Prostate gland (tissue), 2 donors: Measurements from ENCODE around the gene ACVR2B.

ENCODE experiments used
- POLR2A ChIP-seq: fragments of 450-650 bp; IDR thresholded peaks from one replicate; pipeline ENCODE4 v1.6.1; 2016; ENCODE audit warnings: antibody characterized with exemption, mild to moderate bottlenecking
- TF ChIP-seq, protein P1 (sequence below), 4 experiments: fragments of 200-600 bp in 2 of 4; fragments of 450-650 bp in 2 of 4; sonication (generic) in 2 of 4; IDR thresholded peaks; 1 replicate in 3 of 4; 2 replicates in 1 of 4; pipeline ENCODE4 v1.5.1; 2016 to 2019; ENCODE audit warnings: antibody characterized with exemption in 4 of 4, mild to moderate bottlenecking in 2 of 4, moderate library complexity in 2 of 4

DNA sequence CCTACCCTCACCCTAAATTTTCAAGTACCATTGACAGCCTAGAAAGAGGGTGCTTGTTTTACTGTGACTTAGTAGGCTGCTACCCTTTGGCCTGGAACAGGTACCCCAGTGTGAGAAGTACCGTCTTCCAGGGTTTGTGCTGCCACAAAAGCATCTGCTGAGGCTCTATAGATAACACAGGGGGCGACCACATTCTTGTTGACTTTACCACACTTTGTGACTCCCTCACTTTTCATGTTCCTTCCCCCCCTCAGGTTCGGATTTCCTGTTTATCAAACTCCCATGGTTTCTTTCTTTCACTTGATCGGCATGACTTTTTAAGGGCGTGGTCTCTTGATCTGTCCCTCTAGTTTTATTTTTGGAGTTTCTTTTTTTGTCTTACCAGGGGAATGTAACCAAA, 66.0 kb downstream of the ACVR2B start:
- TF ChIP-seq, protein P1, sequence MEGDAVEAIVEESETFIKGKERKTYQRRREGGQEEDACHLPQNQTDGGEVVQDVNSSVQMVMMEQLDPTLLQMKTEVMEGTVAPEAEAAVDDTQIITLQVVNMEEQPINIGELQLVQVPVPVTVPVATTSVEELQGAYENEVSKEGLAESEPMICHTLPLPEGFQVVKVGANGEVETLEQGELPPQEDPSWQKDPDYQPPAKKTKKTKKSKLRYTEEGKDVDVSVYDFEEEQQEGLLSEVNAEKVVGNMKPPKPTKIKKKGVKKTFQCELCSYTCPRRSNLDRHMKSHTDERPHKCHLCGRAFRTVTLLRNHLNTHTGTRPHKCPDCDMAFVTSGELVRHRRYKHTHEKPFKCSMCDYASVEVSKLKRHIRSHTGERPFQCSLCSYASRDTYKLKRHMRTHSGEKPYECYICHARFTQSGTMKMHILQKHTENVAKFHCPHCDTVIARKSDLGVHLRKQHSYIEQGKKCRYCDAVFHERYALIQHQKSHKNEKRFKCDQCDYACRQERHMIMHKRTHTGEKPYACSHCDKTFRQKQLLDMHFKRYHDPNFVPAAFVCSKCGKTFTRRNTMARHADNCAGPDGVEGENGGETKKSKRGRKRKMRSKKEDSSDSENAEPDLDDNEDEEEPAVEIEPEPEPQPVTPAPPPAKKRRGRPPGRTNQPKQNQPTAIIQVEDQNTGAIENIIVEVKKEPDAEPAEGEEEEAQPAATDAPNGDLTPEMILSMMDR (IDR thresholded peaks at IDR 0.05) = no peak
- no peak for TF ChIP-seq POLR2A
